HL-60 (cell line): Measurements from ENCODE around the gene IL4R.

Experiments used
- GABPA ChIP-seq: IDR thresholded peaks from 2 replicates; pipeline ENCODE4 v1.6.1; 2012; ENCODE audit warnings: low read depth
- SPI1 ChIP-seq: IDR thresholded peaks from 2 replicates; pipeline ENCODE4 v1.6.1; 2012; ENCODE audit warnings: low read depth, mild to moderate bottlenecking, borderline replicate concordance
- TF ChIP-seq, protein P1 (sequence below): IDR thresholded peaks from one replicate; pipeline ENCODE4 v1.5.1; 2011; ENCODE audit warnings: low read length, control low read depth, inconsistent platforms; ENCODE audit not compliant: insufficient read depth

DNA sequence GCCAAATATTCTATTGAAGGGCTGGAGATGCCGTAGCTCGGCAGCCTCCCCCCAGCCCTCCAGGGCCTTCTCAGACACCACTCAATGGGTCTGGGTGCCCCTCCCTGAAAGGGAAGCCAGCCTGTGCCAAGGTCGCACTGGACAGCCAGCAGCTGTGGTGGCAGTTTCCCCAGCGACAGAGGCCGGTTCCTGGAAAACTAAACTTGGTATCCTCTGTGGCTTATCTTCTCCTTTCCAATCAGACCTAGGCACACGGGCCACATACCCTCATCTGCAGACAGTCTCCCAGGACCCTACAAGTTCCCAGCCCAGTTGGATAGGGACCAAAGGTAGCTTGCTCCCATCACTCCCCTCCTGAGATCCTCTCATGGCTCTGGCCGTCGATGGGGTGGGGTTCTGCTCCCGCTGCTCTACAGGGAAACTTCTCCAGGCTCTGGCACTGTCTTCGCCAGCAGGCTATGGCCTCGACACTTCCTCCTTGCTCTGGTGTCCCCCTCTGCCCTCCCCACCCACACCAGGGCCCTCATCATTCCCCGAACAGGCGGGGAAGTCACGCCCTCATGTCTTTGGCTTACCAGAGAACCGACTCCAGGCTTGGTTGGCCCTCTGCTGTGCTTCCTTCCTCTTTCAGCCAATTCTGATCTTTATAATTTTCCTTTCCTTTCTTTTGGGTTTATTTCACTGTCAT is 69.9 kb downstream of the IL4R start:
- TF ChIP-seq, protein P1, sequence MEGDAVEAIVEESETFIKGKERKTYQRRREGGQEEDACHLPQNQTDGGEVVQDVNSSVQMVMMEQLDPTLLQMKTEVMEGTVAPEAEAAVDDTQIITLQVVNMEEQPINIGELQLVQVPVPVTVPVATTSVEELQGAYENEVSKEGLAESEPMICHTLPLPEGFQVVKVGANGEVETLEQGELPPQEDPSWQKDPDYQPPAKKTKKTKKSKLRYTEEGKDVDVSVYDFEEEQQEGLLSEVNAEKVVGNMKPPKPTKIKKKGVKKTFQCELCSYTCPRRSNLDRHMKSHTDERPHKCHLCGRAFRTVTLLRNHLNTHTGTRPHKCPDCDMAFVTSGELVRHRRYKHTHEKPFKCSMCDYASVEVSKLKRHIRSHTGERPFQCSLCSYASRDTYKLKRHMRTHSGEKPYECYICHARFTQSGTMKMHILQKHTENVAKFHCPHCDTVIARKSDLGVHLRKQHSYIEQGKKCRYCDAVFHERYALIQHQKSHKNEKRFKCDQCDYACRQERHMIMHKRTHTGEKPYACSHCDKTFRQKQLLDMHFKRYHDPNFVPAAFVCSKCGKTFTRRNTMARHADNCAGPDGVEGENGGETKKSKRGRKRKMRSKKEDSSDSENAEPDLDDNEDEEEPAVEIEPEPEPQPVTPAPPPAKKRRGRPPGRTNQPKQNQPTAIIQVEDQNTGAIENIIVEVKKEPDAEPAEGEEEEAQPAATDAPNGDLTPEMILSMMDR, result no peak
- no peak for TF ChIP-seq GABPA
- TF ChIP-seq SPI1, result peak; percentile 83; the same call in 1 of the 2 replicates
